Activated CD8-positive, alpha-beta T cell treated with anti-CD3 and anti-CD28 coated beads for 36 hours (primary cell): ENCODE data around the gene HYKK. TPM values are rescaled to one million over a fixed set of nuclear protein-coding genes. Genes with fewer than 3 reads are reported as not detected.

ENCODE experiments used
- ATAC-seq: fragments of 200-7000 bp; cut with Tn5 transposase; one replicate; pipeline ENCODE4 v1.10.0; 2021; ENCODE audit warnings: mild to moderate bottlenecking, moderate library complexity
- CTCF ChIA-PET: fragments of 350-600 bp; sonication (Branson Sonifier 250); formaldehyde crosslinking; loops from one replicate; lab custom pipeline; 2021; ENCODE audit warnings: antibody characterized with exemption; lab: Charles Lee
- POLR2A ChIA-PET: fragments of 350-600 bp; sonication (Branson Sonifier 250); formaldehyde crosslinking; loops from one replicate; lab custom pipeline; 2021; ENCODE audit warnings: antibody characterized with exemption; lab: Charles Lee
- DNase-seq: peaks from one replicate; pipeline ENCODE4 v3.0.0-alpha.2; 2020
- H3K27ac Mint-ChIP-seq: one replicate; pipeline ENCODE4 v1.8.0; 2021; ENCODE audit warnings: mild to moderate bottlenecking, mixed read lengths
- H3K27me3 Mint-ChIP-seq: one replicate; pipeline ENCODE4 v1.8.0; 2021; ENCODE audit warnings: mixed read lengths
- H3K36me3 Mint-ChIP-seq: one replicate; pipeline ENCODE4 v1.8.0; 2021; ENCODE audit warnings: low read depth, mixed read lengths
- H3K4me1 Mint-ChIP-seq: one replicate; pipeline ENCODE4 v1.8.0; 2021; ENCODE audit warnings: low read depth, mixed read lengths
- H3K4me3 Mint-ChIP-seq: one replicate; pipeline ENCODE4 v1.8.0; 2021; ENCODE audit warnings: mild to moderate bottlenecking, moderate library complexity, mixed read lengths
- H3K9me3 Mint-ChIP-seq: one replicate; pipeline ENCODE4 v1.8.0; 2021; ENCODE audit warnings: mixed read lengths
- intact Hi-C: fragments of 100-400 bp; cut with micrococcal nuclease; formaldehyde crosslinking; loops from one replicate; pipeline ENCODE4 v1.10.0; 2022
- total RNA-seq, 2 experiments: library from RNA; stranded (reverse); gene quantifications; one replicate each; pipeline ENCODE4 v1.2.3, GENCODE V29; 2021
- TF ChIP-seq, protein P1 (sequence below): fragments of 200-600 bp; IDR thresholded peaks from one replicate; pipeline ENCODE4 v1.8.0; 2022; ENCODE audit warnings: antibody characterized with exemption, mild to moderate bottlenecking

Gene HYKK, protein sequence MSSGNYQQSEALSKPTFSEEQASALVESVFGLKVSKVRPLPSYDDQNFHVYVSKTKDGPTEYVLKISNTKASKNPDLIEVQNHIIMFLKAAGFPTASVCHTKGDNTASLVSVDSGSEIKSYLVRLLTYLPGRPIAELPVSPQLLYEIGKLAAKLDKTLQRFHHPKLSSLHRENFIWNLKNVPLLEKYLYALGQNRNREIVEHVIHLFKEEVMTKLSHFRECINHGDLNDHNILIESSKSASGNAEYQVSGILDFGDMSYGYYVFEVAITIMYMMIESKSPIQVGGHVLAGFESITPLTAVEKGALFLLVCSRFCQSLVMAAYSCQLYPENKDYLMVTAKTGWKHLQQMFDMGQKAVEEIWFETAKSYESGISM
- 1 to 10 TPM; 1.6 to 2.2 TPM for total RNA-seq

DNA sequence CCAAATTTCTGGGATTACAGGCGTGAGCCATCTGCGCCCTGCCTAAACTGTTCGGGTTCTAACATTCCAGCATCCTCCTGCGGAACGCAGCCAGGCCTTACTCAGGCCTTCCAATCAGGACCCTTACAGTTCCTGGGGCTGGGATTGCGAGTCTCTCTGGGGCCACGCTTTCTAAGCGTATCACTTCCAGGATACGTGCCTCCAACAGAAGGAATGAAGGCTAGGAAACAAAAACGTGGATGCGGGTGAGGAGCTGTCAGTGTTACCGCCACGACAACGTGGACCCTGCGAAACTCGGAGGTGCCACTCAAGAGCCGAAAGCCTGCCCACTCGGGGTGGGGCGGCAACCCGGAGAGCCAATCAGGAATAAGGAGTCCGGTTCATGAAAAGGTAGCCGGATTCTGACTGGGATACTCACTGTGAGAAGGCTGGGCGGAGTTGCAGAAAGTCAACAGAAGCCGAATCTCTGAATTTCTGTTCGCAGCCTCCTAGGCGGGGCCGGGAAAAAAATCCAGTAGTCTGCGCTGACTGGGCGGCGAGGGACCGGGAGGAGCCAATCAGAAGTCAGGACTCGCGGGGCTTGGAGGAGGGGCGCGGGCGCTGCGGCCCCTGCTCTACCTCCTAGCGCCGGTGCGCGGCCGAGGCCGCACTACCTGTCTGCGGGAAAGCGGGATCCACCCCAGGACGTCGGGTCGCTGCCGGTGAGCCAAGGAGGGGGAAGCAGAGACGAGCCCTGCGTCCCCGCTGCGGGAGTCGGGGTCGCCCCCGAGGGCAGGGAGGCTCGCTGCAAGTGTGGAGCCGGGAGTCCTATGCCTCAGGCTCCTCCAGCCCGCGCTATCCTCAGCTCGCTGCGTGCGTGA lies at the start of gene HYKK:
TSS of gene HYKK (plus strand) at position 607 of the 860 bp plus-strand sequence. CDS start 5,512 bp downstream, outside the sequence.
- peak within 1 kb of the TSS; percentile 79 for H3K4me3 Mint-ChIP-seq
- intact Hi-C loops, result no loop called here
- peaks cover under 1% of the 10 kb centered on the region for H3K36me3 Mint-ChIP-seq
- peaks cover 18% of the 10 kb centered on the region for H3K4me1 Mint-ChIP-seq
- DNase-seq (peak; percentile 82), ATAC-seq (peak; percentile 91)
- ChIA-PET CTCF (no interaction called here), POLR2A (interaction anchor here (2.8 kb wide), 1 partner anchor 33 kb away, joined by 12 read pairs; the partner anchor contains the start of gene PSMA4)
- TF ChIP-seq, protein P1, sequence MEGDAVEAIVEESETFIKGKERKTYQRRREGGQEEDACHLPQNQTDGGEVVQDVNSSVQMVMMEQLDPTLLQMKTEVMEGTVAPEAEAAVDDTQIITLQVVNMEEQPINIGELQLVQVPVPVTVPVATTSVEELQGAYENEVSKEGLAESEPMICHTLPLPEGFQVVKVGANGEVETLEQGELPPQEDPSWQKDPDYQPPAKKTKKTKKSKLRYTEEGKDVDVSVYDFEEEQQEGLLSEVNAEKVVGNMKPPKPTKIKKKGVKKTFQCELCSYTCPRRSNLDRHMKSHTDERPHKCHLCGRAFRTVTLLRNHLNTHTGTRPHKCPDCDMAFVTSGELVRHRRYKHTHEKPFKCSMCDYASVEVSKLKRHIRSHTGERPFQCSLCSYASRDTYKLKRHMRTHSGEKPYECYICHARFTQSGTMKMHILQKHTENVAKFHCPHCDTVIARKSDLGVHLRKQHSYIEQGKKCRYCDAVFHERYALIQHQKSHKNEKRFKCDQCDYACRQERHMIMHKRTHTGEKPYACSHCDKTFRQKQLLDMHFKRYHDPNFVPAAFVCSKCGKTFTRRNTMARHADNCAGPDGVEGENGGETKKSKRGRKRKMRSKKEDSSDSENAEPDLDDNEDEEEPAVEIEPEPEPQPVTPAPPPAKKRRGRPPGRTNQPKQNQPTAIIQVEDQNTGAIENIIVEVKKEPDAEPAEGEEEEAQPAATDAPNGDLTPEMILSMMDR, result no peak
- H3K27ac Mint-ChIP-seq, result peak within 1 kb of the TSS; percentile 18
- no peaks in the 10 kb centered on the region for H3K27me3 Mint-ChIP-seq
- H3K9me3 Mint-ChIP-seq, result no peaks in the 10 kb centered on the region

DNA sequence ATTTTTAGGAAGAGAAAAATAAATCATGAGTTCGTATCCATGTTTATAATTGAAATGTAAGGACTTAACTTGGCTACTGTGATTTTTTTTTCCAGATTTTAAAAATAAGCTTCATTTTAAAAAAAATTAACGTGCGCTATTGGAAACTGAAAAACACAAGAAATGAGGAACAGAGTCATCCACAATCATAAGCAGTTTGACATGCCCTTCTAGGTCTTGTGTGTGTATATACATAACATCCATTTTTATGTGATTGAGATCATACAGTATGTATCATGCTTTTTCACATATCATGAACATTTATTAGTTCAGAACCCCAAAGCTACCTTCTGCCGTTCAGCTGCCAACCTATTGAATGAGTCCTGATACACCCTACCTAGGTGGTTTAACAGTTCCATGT lies 46.6 kb upstream of the HYKK start:
- TF ChIP-seq, protein P1, result no peak
- ChIA-PET CTCF (interaction anchor here (1.3 to 1.4 kb wide), 3 partner anchors 10 to 38 kb away, joined by 3 to 4 read pairs (median 4); no protein-coding TSS in a partner anchor), POLR2A (interaction anchor here (0.7 to 1.9 kb wide), 3 partner anchors 10 to 81 kb away, joined by 3 to 7 read pairs (median 5); no protein-coding TSS in a partner anchor)
- H3K27ac Mint-ChIP-seq, result peak overlapping the region; percentile 67
- DNase-seq (no peak), ATAC-seq (no peak)
- H3K9me3 Mint-ChIP-seq, result no peaks in the 10 kb centered on the region
- H3K4me3 Mint-ChIP-seq, result no peak overlapping the region
- peaks cover 45% of the 10 kb centered on the region for H3K4me1 Mint-ChIP-seq
- intact Hi-C loops, result no loop called here
- H3K27me3 Mint-ChIP-seq, result no peaks in the 10 kb centered on the region
- peaks cover 35% of the 10 kb centered on the region for H3K36me3 Mint-ChIP-seq

DNA sequence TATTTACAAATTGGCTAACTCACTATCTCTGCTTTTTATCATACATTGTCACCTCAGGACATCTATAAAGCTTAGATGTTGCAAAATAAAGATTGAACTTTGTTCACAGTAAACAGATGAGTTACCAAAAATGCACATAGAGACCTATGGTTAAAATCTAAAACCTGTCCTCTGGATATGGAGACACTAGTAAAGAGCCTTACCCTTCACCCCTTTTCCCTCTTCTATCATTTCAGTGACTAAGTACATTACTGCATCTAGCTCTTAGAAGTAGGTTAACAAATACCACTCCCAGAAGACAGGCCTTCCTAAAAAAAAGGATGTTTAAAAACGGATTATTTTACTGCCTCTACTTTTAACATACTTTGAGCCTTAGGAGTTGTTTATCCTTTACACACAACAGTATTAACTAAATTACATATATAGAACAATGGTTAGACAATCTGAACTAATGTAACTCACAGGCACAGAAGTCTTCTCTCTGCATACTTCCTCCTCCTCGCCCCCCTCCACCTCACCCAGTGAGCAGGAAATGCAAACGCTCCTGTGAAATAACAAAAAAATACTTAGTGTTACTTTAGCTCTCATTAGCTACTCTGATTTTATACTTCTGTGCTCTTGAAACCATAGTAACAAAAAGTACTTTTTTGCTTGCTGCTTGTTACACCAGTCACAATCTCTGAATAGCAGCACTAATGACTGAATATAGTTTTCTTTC lies 46.0 kb upstream of the HYKK start:
- Mint-ChIP-seq H3K27me3 (no peaks in the 10 kb centered on the region), H3K9me3 (no peaks in the 10 kb centered on the region), H3K36me3 (peaks cover 36% of the 10 kb centered on the region), H3K4me1 (peaks cover 40% of the 10 kb centered on the region), H3K27ac (peak overlapping the region; percentile 67), H3K4me3 (no peak overlapping the region)
- DNase-seq (no peak), ATAC-seq (no peak)
- CTCF ChIA-PET, result interaction anchor here (1.3 to 1.4 kb wide), 3 partner anchors 11 to 38 kb away, joined by 3 to 4 read pairs (median 4); no protein-coding TSS in a partner anchor
- intact Hi-C loops, result no loop called here
- POLR2A ChIA-PET, result interaction anchor here (1.4 to 1.9 kb wide), 2 partner anchors 11 to 80 kb away, joined by 5 to 7 read pairs; no protein-coding TSS in a partner anchor
- TF ChIP-seq, protein P1, result no peak

DNA sequence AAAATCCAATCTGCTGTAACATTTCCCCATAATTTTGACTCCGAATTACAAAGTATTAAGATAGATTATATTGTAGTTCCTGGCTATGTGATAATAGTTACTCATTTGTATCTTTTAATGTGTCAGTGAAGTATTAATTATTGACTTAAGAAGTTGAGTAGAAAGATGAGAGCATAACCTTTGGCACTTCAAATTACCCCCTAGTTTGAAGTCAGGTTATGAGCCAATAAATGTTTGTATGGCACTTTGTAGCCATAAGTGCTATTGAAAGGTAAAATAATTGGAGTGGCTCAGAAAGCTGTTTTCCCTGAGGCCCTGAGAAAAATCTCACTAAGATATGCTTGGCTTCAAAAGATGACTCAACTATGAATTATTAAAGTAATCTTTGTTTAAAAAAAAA lies 38.3 kb upstream of the HYKK start:
- POLR2A ChIA-PET, result no interaction called here
- no peaks in the 10 kb centered on the region for H3K27me3 Mint-ChIP-seq
- H3K4me1 Mint-ChIP-seq, result peaks cover 2% of the 10 kb centered on the region
- H3K27ac Mint-ChIP-seq, result no peak overlapping the region
- ATAC-seq (no peak), DNase-seq (no peak)
- intact Hi-C loops, result no loop called here
- CTCF ChIA-PET, result interaction anchor here (1.3 kb wide), 2 partner anchors 13 to 19 kb away, joined by 5 read pairs; no protein-coding TSS in a partner anchor
- H3K36me3 Mint-ChIP-seq, result peaks cover 30% of the 10 kb centered on the region
- H3K4me3 Mint-ChIP-seq, result no peak overlapping the region
- H3K9me3 Mint-ChIP-seq, result no peaks in the 10 kb centered on the region
- TF ChIP-seq, protein P1, result no peak
